HFF-Myc (cell line): ENCODE data around the gene TTYH2.
"Not testable (repeated sequence)": the region's sequence is repeated elsewhere in the genome, so short reads cannot be mapped to it uniquely, and the experiment has no call there.

Source experiments
- DNase-seq: peaks from one replicate; pipeline ENCODE4 v3.0.0-alpha.2; 2011; ENCODE audit warnings: low read depth; ENCODE audit errors: extremely low read depth
- H3K4me3 ChIP-seq: replicated peaks from 2 replicates; pipeline ENCODE4 v1.5.1; 2011; ENCODE audit warnings: low read depth, mild to moderate bottlenecking, control low read depth, low read length
- CTCF ChIP-seq: IDR thresholded peaks from 2 replicates; pipeline ENCODE4 v1.5.1; 2012; ENCODE audit warnings: mild to moderate bottlenecking, low read depth, low read length, control low read depth; ENCODE audit errors: missing control alignments

TTYH2 gene

GRCh38 chr17:74274709-74275340, 61.5 kb downstream of the TTYH2 start:
- DNase-seq, result no peak
- H3K4me3 ChIP-seq, result no peak overlapping the region

DNA sequence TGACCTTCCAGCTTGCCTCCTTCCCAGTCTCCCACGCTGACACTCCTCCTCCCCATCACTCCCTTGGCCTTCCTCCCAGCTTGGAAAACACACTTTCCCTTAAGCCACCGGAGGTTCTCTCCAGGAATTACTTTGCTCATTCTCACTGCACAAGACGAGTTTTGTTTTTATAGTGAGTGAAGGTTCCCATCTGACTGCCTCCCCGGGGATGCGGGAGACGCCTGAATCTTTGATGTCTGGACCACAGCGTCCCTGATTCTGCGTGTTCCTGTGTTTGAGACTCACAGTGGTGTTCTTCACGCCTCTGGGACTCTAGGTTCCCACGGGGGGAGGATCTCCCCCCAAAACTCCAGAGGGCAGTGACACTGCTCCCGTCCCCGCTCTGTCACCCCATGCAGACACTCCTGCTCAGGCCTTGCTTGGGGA, 62.7 kb downstream of the TTYH2 start:
- DNase-seq, result no peak
- H3K4me3 ChIP-seq, result no peak overlapping the region
- no peak for TF ChIP-seq CTCF

More at GRCh38 chr17:74274709-74275340, 61.5 kb downstream of the TTYH2 start:
- TF ChIP-seq CTCF, result no peak

DNA sequence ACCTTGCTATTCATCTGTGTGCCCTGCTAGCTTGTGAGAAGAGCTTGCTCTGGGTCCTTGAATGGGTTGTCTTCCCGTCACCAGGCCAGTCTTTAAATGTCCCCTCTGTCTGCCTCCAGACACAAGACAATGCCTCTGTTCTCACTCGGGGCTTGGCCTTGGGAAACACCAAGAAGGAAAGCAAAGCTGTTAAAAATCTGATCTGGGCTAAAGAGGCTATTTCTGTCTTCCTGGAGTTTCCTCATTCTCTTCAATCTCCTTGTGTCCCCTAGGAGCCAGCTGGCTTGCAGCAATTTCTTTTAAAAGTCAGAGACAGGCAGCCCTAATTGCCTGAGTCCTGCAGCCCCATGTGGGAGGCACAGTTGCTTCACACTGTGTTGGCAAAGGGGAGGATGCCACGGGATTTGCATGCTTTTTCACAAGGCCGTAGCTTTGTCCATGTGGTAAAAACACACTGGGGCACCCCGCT, 63.2 kb downstream of the TTYH2 start:
- TF ChIP-seq CTCF, result no peak
- H3K4me3 ChIP-seq, result no peak overlapping the region
- no peak for DNase-seq

- no peak overlapping the region for H3K4me3 ChIP-seq
- TF ChIP-seq CTCF, result no peak
- DNase-seq, result no peak
Measured at GRCh38 chr17:74277935-74278334, 64.6 kb downstream of the TTYH2 start.

DNA sequence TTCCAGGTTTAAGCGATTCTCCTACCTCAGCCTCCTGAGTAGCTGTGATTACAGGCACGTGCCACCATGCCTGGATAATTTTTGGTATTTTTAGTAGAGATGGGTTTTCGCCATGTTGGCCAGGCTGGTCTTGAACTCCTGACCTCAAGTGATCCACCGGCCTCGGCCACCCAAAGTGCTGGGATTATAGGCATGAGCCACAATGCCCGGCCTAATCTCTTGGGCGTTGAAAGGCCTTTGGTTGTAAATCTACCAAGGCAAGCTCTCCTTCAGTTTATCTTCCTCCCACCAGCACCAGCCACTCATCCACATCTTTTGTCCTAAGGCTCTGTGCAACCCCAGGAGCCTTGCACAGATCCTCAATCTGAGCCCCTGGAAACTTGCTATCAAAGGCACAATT, 66.2 kb downstream of the TTYH2 start:
- not testable (repeated sequence) for H3K4me3 ChIP-seq, DNase-seq

- no peak overlapping the region for H3K4me3 ChIP-seq
- no peak for DNase-seq
- no peak for TF ChIP-seq CTCF
Measured at GRCh38 chr17:74280093-74280513, 66.7 kb downstream of the TTYH2 start.

GRCh38 chr17:74281799-74282198, 68.4 kb downstream of the TTYH2 start:
- DNase-seq, result no peak
- no peak for TF ChIP-seq CTCF
- H3K4me3 ChIP-seq, result no peak overlapping the region

DNA sequence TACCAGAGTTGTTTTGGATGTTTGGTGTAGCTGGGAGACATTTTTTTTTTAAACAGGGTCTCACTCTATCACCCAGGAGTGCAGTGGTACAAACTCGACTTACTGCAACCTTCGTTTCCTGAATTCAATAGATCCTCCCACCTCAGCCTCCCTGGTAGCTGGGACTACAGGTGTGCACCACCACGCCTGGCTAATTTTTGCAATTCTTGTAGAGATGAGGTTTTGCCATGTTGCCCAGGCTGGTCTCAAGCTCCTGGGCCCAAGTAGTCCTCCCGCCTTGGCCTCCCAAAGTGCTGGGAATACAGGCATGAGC, 68.9 kb downstream of the TTYH2 start:
- not testable (repeated sequence) for DNase-seq, H3K4me3 ChIP-seq
